ENCODE measurements around the gene TNFAIP2.

DNA sequence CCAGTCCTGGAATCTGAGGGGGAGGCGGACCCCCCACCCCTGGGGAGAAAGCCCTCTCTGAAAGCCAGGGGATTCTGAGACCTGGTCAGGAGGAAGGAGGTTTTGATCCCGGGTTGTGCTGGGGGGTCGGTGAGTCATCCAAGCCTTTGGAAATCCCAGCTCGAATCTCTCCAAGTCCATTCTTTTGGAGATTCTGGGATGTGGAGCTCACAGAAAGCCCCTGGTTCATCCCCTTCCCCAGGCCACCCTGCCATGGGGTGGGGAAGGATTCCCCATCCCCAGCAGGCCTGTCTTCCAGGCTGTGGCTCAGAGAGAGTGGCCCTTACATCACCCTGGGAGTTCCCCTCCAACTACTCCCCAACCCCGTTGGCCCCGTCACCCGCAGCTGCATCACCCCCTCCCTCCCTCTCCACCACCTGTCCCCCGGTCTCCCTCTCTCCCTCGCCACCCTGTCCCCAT, 14.5 kb upstream of the TNFAIP2 start:
- TF ChIP-seq BHLHE40 (IDR thresholded peaks at IDR 0.05; ENCODE audit: low read depth, low read length) (no peak), POLR2A (IDR thresholded peaks at IDR 0.05; ENCODE audit: low read depth, low read length) (no peak), RCOR1 (IDR thresholded peaks at IDR 0.05; ENCODE audit: insufficient replicate concordance, low read length) (no peak)
- TF ChIP-seq, protein P1, sequence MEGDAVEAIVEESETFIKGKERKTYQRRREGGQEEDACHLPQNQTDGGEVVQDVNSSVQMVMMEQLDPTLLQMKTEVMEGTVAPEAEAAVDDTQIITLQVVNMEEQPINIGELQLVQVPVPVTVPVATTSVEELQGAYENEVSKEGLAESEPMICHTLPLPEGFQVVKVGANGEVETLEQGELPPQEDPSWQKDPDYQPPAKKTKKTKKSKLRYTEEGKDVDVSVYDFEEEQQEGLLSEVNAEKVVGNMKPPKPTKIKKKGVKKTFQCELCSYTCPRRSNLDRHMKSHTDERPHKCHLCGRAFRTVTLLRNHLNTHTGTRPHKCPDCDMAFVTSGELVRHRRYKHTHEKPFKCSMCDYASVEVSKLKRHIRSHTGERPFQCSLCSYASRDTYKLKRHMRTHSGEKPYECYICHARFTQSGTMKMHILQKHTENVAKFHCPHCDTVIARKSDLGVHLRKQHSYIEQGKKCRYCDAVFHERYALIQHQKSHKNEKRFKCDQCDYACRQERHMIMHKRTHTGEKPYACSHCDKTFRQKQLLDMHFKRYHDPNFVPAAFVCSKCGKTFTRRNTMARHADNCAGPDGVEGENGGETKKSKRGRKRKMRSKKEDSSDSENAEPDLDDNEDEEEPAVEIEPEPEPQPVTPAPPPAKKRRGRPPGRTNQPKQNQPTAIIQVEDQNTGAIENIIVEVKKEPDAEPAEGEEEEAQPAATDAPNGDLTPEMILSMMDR (conservative IDR thresholded peaks at IDR 0.05; ENCODE audit: low read depth, low read length), result no peak
- TF ChIP-seq, protein P2, sequence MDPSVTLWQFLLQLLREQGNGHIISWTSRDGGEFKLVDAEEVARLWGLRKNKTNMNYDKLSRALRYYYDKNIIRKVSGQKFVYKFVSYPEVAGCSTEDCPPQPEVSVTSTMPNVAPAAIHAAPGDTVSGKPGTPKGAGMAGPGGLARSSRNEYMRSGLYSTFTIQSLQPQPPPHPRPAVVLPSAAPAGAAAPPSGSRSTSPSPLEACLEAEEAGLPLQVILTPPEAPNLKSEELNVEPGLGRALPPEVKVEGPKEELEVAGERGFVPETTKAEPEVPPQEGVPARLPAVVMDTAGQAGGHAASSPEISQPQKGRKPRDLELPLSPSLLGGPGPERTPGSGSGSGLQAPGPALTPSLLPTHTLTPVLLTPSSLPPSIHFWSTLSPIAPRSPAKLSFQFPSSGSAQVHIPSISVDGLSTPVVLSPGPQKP (IDR thresholded peaks at IDR 0.05; ENCODE audit: borderline replicate concordance, low read depth, low read length), result no peak

Measured in IMR-90 (cell line).